ENCODE measurements around the gene ARL5C. TPM values are rescaled to one million over a fixed set of nuclear protein-coding genes. Genes with fewer than 3 reads are reported as not detected.

ARL5C gene
- total RNA-seq, 6 experiments from 2014 or later: not detected

GRCh38 chr17:39155654-39156053, 10.3 kb downstream of the ARL5C start:
- WGBS (ENCODE audit: insufficient coverage, low coverage, low lambda C conversion rate, missing lambda C conversion rate): 26% methylated on average over 2 of the region's 2 CpGs
- Histone ChIP-seq H3K36me3 (no peaks in the 10 kb centered on the region), H3K4me3 (no peak overlapping the region), H3K9me3 (no peaks in the 10 kb centered on the region), H3K4me1 (peaks cover 0 to 11% (median 2%) of the 10 kb centered on the region in 4 donors), H3K27me3 (peaks cover 0 to 3% of the 10 kb centered on the region in 2 donors), H3K27ac (no peak overlapping the region)
- no peak for DNase-seq
- intact Hi-C loops (cut with DNase I): loop anchor here in 1 of 2 donors (10.0 kb wide), 2 partner anchors 171 to 281 kb away; partner anchors contain the start of gene LASP1
- no peak for ATAC-seq
- TF ChIP-seq POLR2A (IDR thresholded peaks at IDR 0.05): no peak
- TF ChIP-seq CTCF (IDR thresholded peaks at IDR 0.05): no peak

- under 1% methylated on average over 16 of the region's 16 CpGs for WGBS (ENCODE audit: insufficient coverage, low coverage, low lambda C conversion rate, missing lambda C conversion rate)
- intact Hi-C loops (cut with DNase I): loop anchor here (5.0 to 10.0 kb wide), 3 partner anchors 169 to 279 kb away; partner anchors contain the start of gene LASP1 (in 1 of the 2)
- H3K4me1 ChIP-seq: peaks cover 0 to 11% (median 2%) of the 10 kb centered on the region in 4 donors
- H3K27ac ChIP-seq: peak overlapping the region; percentile 67 to 80 (median 68)
- H3K27me3 ChIP-seq: peaks cover 0 to 3% of the 10 kb centered on the region in 2 donors
- H3K4me3 ChIP-seq: peak overlapping the region; percentile 69 to 76 (median 74)
- H3K9me3 ChIP-seq: no peaks in the 10 kb centered on the region
- DNase-seq (peak; percentile 90 to 91 (median 90)), ATAC-seq (peak; percentile 72 to 82 (median 76))
- no peaks in the 10 kb centered on the region for H3K36me3 ChIP-seq
- TF ChIP-seq POLR2A (IDR thresholded peaks at IDR 0.05): no peak
- TF ChIP-seq CTCF (IDR thresholded peaks at IDR 0.05): peak in 3 of 4 donors; percentile 16 to 27 (median 16)
Observed at GRCh38 chr17:39153599-39154051, 12.3 kb downstream of the ARL5C start.

- Histone ChIP-seq H3K27ac (peak overlapping the region in 1 of 3 donors; percentile 33), H3K4me3 (peak overlapping the region in 2 of 3 donors; percentile 16 to 76), H3K9me3 (no peaks in the 10 kb centered on the region), H3K4me1 (peaks cover 0 to 11% (median 2%) of the 10 kb centered on the region in 4 donors), H3K27me3 (peaks cover 0 to 3% of the 10 kb centered on the region in 2 donors), H3K36me3 (no peaks in the 10 kb centered on the region)
- WGBS (ENCODE audit: insufficient coverage, low coverage, low lambda C conversion rate, missing lambda C conversion rate): 24% methylated on average over 22 of the region's 25 CpGs
- DNase-seq (no peak), ATAC-seq (no peak)
- TF ChIP-seq CTCF (IDR thresholded peaks at IDR 0.05): no peak
- TF ChIP-seq POLR2A (IDR thresholded peaks at IDR 0.05): no peak
- intact Hi-C loops (cut with DNase I): loop anchor here (5.0 to 10.0 kb wide), 3 partner anchors 167 to 277 kb away; partner anchors contain the start of gene LASP1 (in 1 of the 2)
Observed at GRCh38 chr17:39151943-39152818, 13.8 kb downstream of the ARL5C start.

GRCh38 chr17:39151150-39151942, 14.6 kb downstream of the ARL5C start, which contains the start of gene PLXDC1:
TSS of gene PLXDC1 (minus strand) at chr17:39151637. CDS start at chr17:39151437, 200 bp downstream.
- H3K4me3 ChIP-seq: peak within 1 kb of the TSS in 2 of 3 donors; percentile 16
- no peaks in the 10 kb centered on the region for H3K36me3 ChIP-seq
- ATAC-seq: no peak
- intact Hi-C loops (cut with DNase I): loop anchor here (5.0 to 10.0 kb wide), 3 partner anchors 167 to 277 kb away; partner anchors contain the start of gene LASP1 (in 1 of the 2)
- TF ChIP-seq POLR2A (IDR thresholded peaks at IDR 0.05): no peak
- TF ChIP-seq CTCF (IDR thresholded peaks at IDR 0.05): no peak
- H3K27ac ChIP-seq: no peak within 1 kb of the TSS
- H3K27me3 ChIP-seq: peaks cover 0 to 3% of the 10 kb centered on the region in 2 donors
- no peaks in the 10 kb centered on the region for H3K9me3 ChIP-seq
- no peak for DNase-seq
- H3K4me1 ChIP-seq: peaks cover 0 to 11% (median 2%) of the 10 kb centered on the region in 4 donors
- WGBS (ENCODE audit: insufficient coverage, low coverage, low lambda C conversion rate, missing lambda C conversion rate): 0% methylated on average over 1 of the region's 68 CpGs
